22Rv1 (cell line): ENCODE results near the gene RFC1.

ENCODE experiments used
- H3K27ac ChIP-seq: fragments of 450-650 bp; 2 replicates; pipeline ENCODE4 v1.5.1; 2017
- CTCF ChIP-seq: fragments of 450-650 bp; IDR thresholded peaks from 2 replicates; pipeline ENCODE4 v1.5.1; 2017; ENCODE audit warnings: mild to moderate bottlenecking
- ZFX ChIP-seq: fragments of 450-650 bp; IDR thresholded peaks from 2 replicates; pipeline ENCODE4 v1.6.1; 2017; ENCODE audit warnings: antibody characterized with exemption, borderline replicate concordance

RFC1 gene

GRCh38 chr4:39349326-39349725 lies 16.8 kb downstream of the RFC1 start:
- no peak for TF ChIP-seq ZFX
- no peak for TF ChIP-seq CTCF
- no peak overlapping the region for H3K27ac ChIP-seq

- H3K27ac ChIP-seq, result no peak overlapping the region
- TF ChIP-seq ZFX, result no peak
- TF ChIP-seq CTCF, result no peak
Observed at GRCh38 chr4:39348371-39349315, 17.5 kb downstream of the RFC1 start.

GRCh38 chr4:39346856-39347519 lies 19.2 kb downstream of the RFC1 start:
- TF ChIP-seq ZFX (no peak), CTCF (no peak)
- H3K27ac ChIP-seq, result no peak overlapping the region

- H3K27ac ChIP-seq, result no peak overlapping the region
- TF ChIP-seq ZFX (no peak), CTCF (no peak)
Observed at GRCh38 chr4:39342731-39343130, 23.4 kb downstream of the RFC1 start.

- H3K27ac ChIP-seq, result no peak overlapping the region; the same call in 1 of the 2 replicates
- TF ChIP-seq ZFX (no peak), CTCF (no peak)
Observed at GRCh38 chr4:39341075-39341725, 25.0 kb downstream of the RFC1 start.

- no peak overlapping the region for H3K27ac ChIP-seq
- TF ChIP-seq CTCF (no peak), ZFX (no peak)
Observed at GRCh38 chr4:39339968-39340367, 26.2 kb downstream of the RFC1 start.
